ENCODE data around the gene PDZRN3. TPM values are rescaled to one million over a fixed set of nuclear protein-coding genes. Genes with fewer than 3 reads are reported as not detected.
"Not testable (repeated sequence)": the region's sequence is repeated elsewhere in the genome, so short reads cannot be mapped to it uniquely, and the experiment has no call there.

The PDZRN3 gene
- total RNA-seq, 1 donor from 2014 or later, result not detected

- DNase-seq (ENCODE audit: low read depth, low spot score), result no peak
Measured at GRCh38 chr3:73465926-73466325, 158.8 kb downstream of the PDZRN3 start.

- DNase-seq (ENCODE audit: low read depth, low spot score), result not testable (repeated sequence)
Measured at GRCh38 chr3:73464126-73464525, 160.6 kb downstream of the PDZRN3 start.

- DNase-seq (ENCODE audit: low read depth, low spot score), result no peak
Measured at GRCh38 chr3:73461547-73461946, 163.2 kb downstream of the PDZRN3 start.

- no peak for DNase-seq (ENCODE audit: low read depth, low spot score)
Measured at GRCh38 chr3:73459711-73460110, 165.0 kb downstream of the PDZRN3 start.

GRCh38 chr3:73453666-73454065, 171.1 kb downstream of the PDZRN3 start:
- DNase-seq (ENCODE audit: low read depth, low spot score), result no peak

DNA sequence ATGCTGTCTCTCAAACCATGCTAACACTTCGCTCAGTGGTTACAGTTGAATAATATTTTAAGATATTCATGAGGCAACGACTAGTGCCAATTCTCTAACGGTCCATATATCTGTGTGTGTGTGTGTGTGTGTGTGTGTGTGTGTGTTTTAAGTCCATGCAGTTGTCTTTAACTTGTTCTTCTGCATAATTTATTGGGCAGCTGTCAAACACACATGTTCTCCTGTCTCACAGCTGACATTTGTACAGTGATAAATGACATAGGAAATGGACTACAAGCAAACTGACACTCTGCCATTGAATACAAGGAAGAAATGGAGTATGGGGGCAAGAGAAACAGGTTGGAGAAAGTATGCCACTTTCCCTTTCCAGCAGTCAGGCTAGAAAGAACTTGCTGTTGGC, 172.0 kb downstream of the PDZRN3 start:
- DNase-seq (ENCODE audit: low read depth, low spot score), result no peak

DNA sequence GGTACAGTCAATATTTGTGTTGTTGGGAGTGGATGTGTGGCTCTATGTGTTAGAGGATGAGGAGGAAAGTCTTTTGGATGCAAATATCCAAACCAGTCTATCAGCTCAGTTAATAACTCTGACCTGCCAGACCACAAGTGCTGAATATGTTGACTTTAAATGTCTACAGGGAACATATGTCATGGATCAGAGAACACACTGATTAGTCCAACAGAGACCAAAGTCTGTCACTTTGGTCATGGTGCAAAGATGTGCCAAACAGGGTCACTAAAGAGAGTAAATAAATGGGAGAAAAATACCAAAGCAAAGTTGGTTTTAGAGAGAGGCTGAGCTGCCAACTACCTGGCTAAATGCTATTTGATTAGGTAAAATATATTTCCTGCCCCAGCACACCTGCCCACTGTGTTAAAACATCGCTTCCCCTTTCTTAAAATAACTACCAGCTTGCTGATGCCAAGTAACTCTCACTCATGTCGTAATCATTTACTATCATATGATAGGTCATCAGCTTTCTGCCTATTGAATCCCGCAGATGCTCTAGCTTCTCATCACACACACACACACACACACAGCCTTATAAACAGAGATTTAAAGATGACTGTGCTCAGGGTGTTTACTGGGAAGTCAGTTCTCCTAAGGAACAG, 173.3 kb downstream of the PDZRN3 start:
- DNase-seq (ENCODE audit: low read depth, low spot score), result no peak

- DNase-seq (ENCODE audit: low read depth, low spot score), result no peak
Measured at GRCh38 chr3:73449774-73450173, 175.0 kb downstream of the PDZRN3 start.

DNA sequence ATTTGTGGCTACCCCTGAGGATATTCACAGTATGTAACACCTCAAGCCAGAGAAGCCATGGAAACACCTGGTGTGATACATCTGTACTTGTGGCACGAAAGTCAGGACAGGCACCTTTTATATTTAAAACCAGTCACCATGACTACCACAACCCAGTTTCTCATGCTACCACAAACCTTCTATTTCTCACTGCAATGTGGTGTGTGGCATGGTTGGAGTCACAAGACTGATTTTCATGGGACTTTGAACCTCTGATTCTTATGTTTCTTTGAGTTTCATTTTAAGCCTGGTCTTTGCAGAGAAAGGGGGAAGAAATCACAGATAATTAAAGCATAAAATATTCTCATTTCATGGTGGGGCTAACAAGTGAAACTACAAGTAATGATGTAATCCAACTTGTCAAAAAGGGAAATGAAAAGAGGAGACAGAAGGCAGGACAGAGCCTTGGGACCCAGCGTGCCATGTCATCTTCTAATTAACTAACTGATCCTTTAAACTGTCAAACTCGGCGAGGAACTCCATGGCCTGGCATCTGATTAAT, 175.9 kb downstream of the PDZRN3 start:
- no peak for DNase-seq (ENCODE audit: low read depth, low spot score)

- no peak for DNase-seq (ENCODE audit: low read depth, low spot score)
Measured at GRCh38 chr3:73448041-73448440, 176.7 kb downstream of the PDZRN3 start.

DNA sequence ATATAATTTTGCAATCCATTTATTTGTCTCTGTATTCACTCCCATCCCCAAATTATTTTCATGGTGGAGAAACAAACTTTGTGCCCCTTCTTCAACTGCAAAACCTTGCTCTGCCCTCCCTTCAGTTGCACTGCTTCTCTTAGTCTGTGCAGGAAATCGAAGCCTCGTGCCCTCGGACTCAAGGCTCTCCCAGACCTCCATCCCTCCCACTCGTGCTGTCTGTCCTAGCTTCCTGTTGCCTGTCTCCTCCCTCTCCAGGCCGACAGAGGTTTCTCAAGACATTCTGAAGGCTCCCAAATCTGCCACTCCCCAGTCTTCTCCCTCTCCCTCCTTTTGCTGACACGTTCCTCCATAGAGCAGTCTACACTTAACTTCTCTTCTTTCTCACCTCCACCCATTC, 177.6 kb downstream of the PDZRN3 start:
- no peak for DNase-seq (ENCODE audit: low read depth, low spot score)

DNA sequence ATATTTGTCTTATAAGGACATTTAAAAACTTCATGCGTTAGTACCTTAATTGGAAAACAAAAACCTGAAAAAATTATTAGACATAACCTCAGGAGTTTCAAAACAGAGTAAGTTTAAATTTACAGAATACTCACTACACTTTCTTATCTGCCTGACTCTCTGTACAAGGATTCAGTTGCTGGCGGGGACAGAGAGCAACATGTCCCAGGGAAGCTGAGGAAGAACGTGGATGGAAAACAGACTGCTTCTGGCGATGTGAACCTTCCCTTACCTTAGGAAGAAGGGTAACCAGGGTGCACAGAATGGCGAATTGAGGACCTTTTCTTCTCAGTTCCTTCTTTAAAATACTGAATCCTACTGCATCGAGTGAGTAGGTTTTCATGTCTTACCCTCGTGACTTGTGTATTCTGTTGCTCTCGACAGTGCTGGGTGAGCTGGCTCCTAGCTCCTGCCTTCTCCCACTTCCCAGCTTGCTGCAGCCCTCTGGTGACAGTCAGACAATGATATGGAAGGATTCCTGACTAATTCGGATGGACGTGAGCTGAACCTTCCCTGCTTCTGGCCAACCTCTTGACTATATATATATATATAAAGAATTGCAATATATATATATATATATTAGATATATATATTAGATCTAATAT, 178.2 kb downstream of the PDZRN3 start:
- no peak for DNase-seq (ENCODE audit: low read depth, low spot score)

DNA sequence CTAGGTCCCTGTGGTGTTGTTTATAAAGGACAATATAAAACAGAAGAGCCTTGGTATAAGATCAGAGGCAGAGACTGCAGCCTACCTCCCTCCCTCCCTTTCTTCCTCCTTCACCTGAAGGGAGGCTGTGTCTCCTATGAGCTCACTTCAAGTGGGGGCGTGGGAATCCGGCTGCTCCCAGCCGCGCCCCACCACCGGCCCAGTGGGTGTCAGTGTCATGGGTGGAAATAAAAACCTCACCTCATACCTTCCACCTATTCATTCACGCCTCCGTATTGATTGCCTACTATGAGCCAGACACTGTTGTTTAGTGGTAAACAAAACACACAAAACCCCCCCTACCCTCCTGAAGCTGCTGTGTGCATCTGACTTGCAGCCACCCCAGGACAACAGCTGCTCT, 181.9 kb downstream of the PDZRN3 start:
- DNase-seq (ENCODE audit: low read depth, low spot score), result no peak

- DNase-seq (ENCODE audit: low read depth, low spot score), result no peak
Measured at GRCh38 chr3:73442152-73442551, 182.6 kb downstream of the PDZRN3 start.

DNA sequence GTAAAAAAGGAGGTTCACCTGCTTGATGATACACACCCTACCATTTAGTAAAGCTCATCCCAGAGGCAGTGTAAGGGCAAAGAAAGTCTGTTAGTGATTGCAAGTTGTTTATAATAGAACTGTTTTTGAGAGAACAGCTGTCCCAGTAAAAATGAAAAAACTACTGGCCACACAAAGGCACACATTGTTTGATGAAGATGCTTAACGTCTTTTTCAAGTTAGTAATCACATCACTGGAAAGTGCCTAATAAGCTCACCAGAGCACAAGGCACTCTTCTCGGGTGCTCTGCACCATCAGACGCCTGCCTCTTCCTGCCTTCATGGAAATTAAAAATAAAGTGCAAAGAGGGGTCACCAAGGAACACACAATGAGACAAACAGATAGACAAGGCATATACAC, 186.9 kb downstream of the PDZRN3 start:
- no peak for DNase-seq (ENCODE audit: low read depth, low spot score)

GRCh38 chr3:73435055-73435454, 189.7 kb downstream of the PDZRN3 start:
- DNase-seq (ENCODE audit: low read depth, low spot score), result no peak

GRCh38 chr3:73433687-73434086, 191.1 kb downstream of the PDZRN3 start:
- no peak for DNase-seq (ENCODE audit: low read depth, low spot score)

DNA sequence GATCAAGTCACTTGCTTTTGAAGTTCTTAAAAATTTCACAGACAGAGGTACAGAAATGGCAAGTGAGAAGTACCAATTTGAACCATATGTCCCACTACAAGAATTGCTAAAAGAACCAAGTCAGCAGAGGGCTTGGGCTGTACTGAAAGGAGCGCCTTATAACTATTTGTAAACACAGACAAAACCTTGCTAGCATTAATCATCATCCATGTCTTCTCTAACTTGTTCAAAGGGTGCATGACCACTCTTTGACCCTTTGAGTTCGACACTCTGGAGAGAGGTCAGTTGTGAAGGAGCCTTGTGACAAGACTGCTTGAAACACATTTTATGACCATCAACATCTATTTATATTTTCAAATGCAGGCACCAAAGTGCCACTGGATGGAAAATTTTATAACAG, 191.7 kb downstream of the PDZRN3 start:
- no peak for DNase-seq (ENCODE audit: low read depth, low spot score)

DNA sequence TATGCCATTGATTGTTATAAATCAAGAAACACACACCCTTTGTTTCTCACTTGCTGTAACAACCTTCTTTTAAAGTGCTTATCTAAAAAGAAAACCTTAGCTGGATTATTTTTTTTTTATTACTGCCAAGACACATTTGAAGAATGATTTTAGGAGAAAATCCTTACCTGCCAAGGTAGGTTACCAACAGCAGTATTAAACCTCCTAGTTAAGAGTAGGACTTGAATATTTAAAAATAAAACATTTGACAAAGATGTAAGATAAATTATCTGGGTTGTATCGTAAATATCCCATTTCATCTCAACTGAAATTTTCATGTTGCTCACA, 192.1 kb downstream of the PDZRN3 start:
- no peak for DNase-seq (ENCODE audit: low read depth, low spot score)

- DNase-seq (ENCODE audit: low read depth, low spot score), result no peak
Measured at GRCh38 chr3:73432023-73432705, 192.6 kb downstream of the PDZRN3 start.

DNA sequence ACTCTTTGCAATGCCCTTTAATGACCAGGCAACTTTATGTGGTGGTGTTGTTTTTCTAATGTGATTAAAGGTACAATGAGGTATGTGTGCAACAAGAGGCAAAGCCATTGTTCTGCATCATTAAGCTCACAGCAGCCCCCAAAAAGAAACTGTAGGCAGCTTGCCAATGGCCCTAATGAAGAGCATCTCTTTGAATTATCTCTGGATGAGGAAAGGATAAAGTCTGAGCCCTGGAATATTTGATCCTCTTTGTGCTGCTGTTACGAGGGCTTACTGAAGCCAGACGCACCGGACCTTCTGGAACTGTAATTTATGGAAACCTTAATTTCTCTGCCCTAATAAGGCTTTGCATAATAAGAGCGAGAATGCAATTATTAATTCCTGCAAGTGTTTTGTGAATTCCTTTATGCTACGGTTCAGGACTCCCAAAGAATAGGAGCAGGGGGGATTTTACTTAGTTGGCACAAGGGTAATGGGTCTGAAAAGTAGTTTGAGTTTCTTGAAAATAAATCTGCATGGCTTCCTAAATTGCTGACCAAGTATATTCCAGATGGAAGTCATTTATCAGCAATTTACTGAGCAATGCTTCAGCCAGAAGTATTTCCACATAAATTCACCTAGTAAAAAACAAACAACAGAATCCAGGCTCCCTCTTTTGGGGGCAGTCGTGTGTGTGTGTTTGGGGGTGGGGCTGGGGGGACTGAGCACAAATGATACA, 193.4 kb downstream of the PDZRN3 start:
- DNase-seq (ENCODE audit: low read depth, low spot score), result no peak
